Endothelial cell of umbilical vein (primary cell): ENCODE measurements around the gene MCU. TPM values are rescaled to one million over a fixed set of nuclear protein-coding genes. Genes with fewer than 3 reads are reported as not detected.

ENCODE experiments used
- BruUV-seq: library from RNA; stranded (reverse); fragments of 400-500 nt; replicated peaks from 2 replicates; lab custom pipeline; 2021; lab: Mats Ljungman, UMichigan
- CTCF ChIA-PET: fragments of 300-600, 350-600 bp; sonication (Branson Sonifier 250); formaldehyde crosslinking; loops from one replicate; lab custom pipeline; 2021; ENCODE audit warnings: antibody characterized with exemption, inconsistent platforms; lab: Charles Lee
- POLR2A ChIA-PET: fragments of 300-600, 350-600 bp; sonication (Branson Sonifier 250); formaldehyde crosslinking; loops from one replicate; lab custom pipeline; 2021; ENCODE audit warnings: antibody characterized with exemption, inconsistent platforms; lab: Charles Lee
- DNase-seq: peaks from one replicate; pipeline ENCODE4 v3.0.0-alpha.2; 2011; ENCODE audit warnings: low read depth, low spot score
- FAIRE-seq: peaks from 2 replicates; lab custom pipeline; 2011; peaks lifted over from hg19 to GRCh38; lab: Jason Lieb, UNC
- H2AFZ ChIP-seq: 2 replicates; pipeline ENCODE4 v1.6.0; 2012; ENCODE audit warnings: low read depth, low read length, control low read depth, inconsistent platforms
- H3K27ac ChIP-seq: 2 replicates; pipeline ENCODE4 v1.5.1; 2011; ENCODE audit warnings: low read depth, mild to moderate bottlenecking, control low read depth, low read length, moderate library complexity; ENCODE audit not compliant: insufficient read depth
- H3K27me3 ChIP-seq, 2 experiments: 2 replicates each; pipeline versions ENCODE4 v1.6.0 to v1.6.1; 2011; ENCODE audit warnings: low read length in 2 of 2, mixed read lengths in 1 of 2; ENCODE audit not compliant: control insufficient read depth in 2 of 2, insufficient read depth in 2 of 2
- H3K36me3 ChIP-seq, 2 experiments: 2 replicates in 1 of 2; 3 replicates in 1 of 2; pipeline ENCODE4 v1.5.1; 2011; ENCODE audit warnings: low read length in 2 of 2, mild to moderate bottlenecking in 1 of 2, moderate library complexity in 1 of 2; ENCODE audit not compliant: control insufficient read depth in 2 of 2, insufficient read depth in 2 of 2; ENCODE audit errors: extremely low read depth in 1 of 2
- H3K4me1 ChIP-seq: 3 replicates; pipeline ENCODE4 v1.5.1; 2011; ENCODE audit warnings: mild to moderate bottlenecking, low read length; ENCODE audit not compliant: control insufficient read depth, insufficient read depth; ENCODE audit errors: extremely low read depth
- H3K4me2 ChIP-seq: 2 replicates; pipeline ENCODE4 v1.6.1; 2011; ENCODE audit warnings: low read length, control low read depth, mixed read lengths; ENCODE audit not compliant: insufficient read depth
- H3K4me3 ChIP-seq, 3 experiments: fragments of 200-600 bp in 1 of 3; sonication (generic), shearing (Covaris generic) in 1 of 3; replicated peaks in 1 of 3; 2 replicates each; pipeline ENCODE4 v1.5.1; 2011 to 2016; ENCODE audit warnings: control low read depth in 3 of 3, low read length in 3 of 3, mild to moderate bottlenecking in 2 of 3, inconsistent platforms in 1 of 3, low read depth in 1 of 3, moderate library complexity in 1 of 3; ENCODE audit not compliant: insufficient read depth in 1 of 3
- H3K79me2 ChIP-seq: 2 replicates; pipeline ENCODE4 v1.6.0; 2012; ENCODE audit warnings: low read length, inconsistent platforms; ENCODE audit not compliant: control insufficient read depth, insufficient read depth
- H3K9ac ChIP-seq: replicated peaks from 2 replicates; pipeline ENCODE3; 2011; ENCODE audit warnings: low read length, control low read depth; ENCODE audit not compliant: insufficient read depth; ENCODE audit errors: extremely low read depth
- H3K9me1 ChIP-seq: replicated peaks from 3 replicates; pipeline ENCODE4 v1.6.0; 2011; ENCODE audit warnings: mild to moderate bottlenecking, low read length; ENCODE audit not compliant: control insufficient read depth, insufficient read depth; ENCODE audit errors: extremely low read depth
- H3K9me3 ChIP-seq: replicated peaks from 2 replicates; pipeline ENCODE4 v1.5.1; 2012; ENCODE audit warnings: low read length, inconsistent platforms; ENCODE audit not compliant: control insufficient read depth, insufficient read depth
- H4K20me1 ChIP-seq: replicated peaks from 2 replicates; pipeline ENCODE3; 2011; ENCODE audit warnings: mild to moderate bottlenecking, low read length; ENCODE audit not compliant: control insufficient read depth, insufficient read depth; ENCODE audit errors: extremely low read depth
- CTCF ChIP-seq, 2 donors: IDR thresholded peaks; 1 replicate in 1 of 2; 2 replicates in 1 of 2; pipeline ENCODE4 v1.5.1; 2011; ENCODE audit warnings: low read length in 2 of 2, mild to moderate bottlenecking in 2 of 2, moderate library complexity in 2 of 2, control low read depth in 1 of 2, inconsistent platforms in 1 of 2, low read depth in 1 of 2; ENCODE audit not compliant: insufficient read depth in 1 of 2; ENCODE audit errors: extremely low read depth in 1 of 2
- MYC ChIP-seq: IDR thresholded peaks from one replicate; pipeline ENCODE4 v1.6.1; 2011; ENCODE audit warnings: mild to moderate bottlenecking, low read depth, low read length
- POLR2A ChIP-seq: IDR thresholded peaks from 2 replicates; pipeline ENCODE4 v1.6.1; 2012; ENCODE audit warnings: low read depth, mild to moderate bottlenecking, control low read depth, low read length
- dilution Hi-C: fragments of 300-500 bp; cut with MboI; formaldehyde crosslinking; loops from one replicate; pipeline ENCODE4 v1.15.0; 2019; ENCODE audit warnings: low sequenced_read_pairs; ENCODE audit not compliant: extremely low pct_ligation_motif_present
- intact Hi-C: fragments of 100-400 bp; cut with micrococcal nuclease; formaldehyde crosslinking; loops from one replicate; pipeline ENCODE4 v1.10.0; 2022
- polyA plus RNA-seq, 4 experiments: library from polyadenylated mRNA; depleted of rRNA in 3 of 4; stranded (reverse) in 3 of 4; unstranded in 1 of 4; fragments of >200 nt; gene quantifications; 2 replicates each; pipeline versions ENCODE4 v1.2.1 to v1.2.3, GENCODE V29; 2011 to 2012; ENCODE audit warnings: missing spikeins in 1 of 4
- total RNA-seq: library from RNA; stranded (reverse); gene quantifications from 2 replicates; pipeline ENCODE4 v1.2.3, GENCODE V29; 2021

Gene MCU
- total and polyA plus RNA-seq, 2 donors (not counting 3 experiments of a cell fraction or from before 2014, with no cell fraction given): 25.2 to 37.2 TPM

- H3K4me3 ChIP-seq: no peak overlapping the region
- dilution Hi-C loops: no loop called here
- H3K4me2 ChIP-seq: no peak overlapping the region
- no peaks in the 10 kb centered on the region for H3K79me2 ChIP-seq
- peaks cover 5% of the 10 kb centered on the region for H3K4me1 ChIP-seq
- TF ChIP-seq POLR2A: no peak
- peak; percentile 40 to 46 for TF ChIP-seq CTCF (IDR thresholded peaks at IDR 0.05; ENCODE audit: extremely low read depth in 1 of 2, insufficient read depth in 1 of 2, low read depth in 1 of 2, low read length in 2 of 2)
- H3K9me3 ChIP-seq: no peaks in the 10 kb centered on the region
- H3K9ac ChIP-seq: no peak overlapping the region
- no peaks in the 10 kb centered on the region for H3K9me1 ChIP-seq
- H3K27ac ChIP-seq: no peak overlapping the region
- ChIA-PET CTCF (interaction anchor here (0.6 to 3.9 kb wide), 66 partner anchors 9 to 490 kb away, joined by 3 to 133 read pairs (median 4); partner anchors contain the start of genes MCU and MICU1), POLR2A (interaction anchor here (0.9 kb wide), 1 partner anchor 142 kb away, joined by 4 read pairs; no protein-coding TSS in a partner anchor)
- peak; percentile 49 for FAIRE-seq
- DNase-seq: peak; percentile 80
- intact Hi-C loops: loop anchor here (1.0 to 10.0 kb wide), 5 partner anchors 110 to 470 kb away; partner anchors contain the start of gene MICU1
- no peaks in the 10 kb centered on the region for H3K27me3 ChIP-seq
- H3K36me3 ChIP-seq: peaks cover 0 to 2% of the 10 kb centered on the region in 2 experiments
- H2AFZ ChIP-seq: no peak overlapping the region
- H4K20me1 ChIP-seq: no peaks in the 10 kb centered on the region
- BruUV-seq: no TSS peak
Observed at GRCh38 chr10:72834183-72834825, 142.4 kb downstream of the MCU start.

GRCh38 chr10:72840319-72840718 is 148.4 kb downstream of the MCU start:
- dilution Hi-C loops (no loop called here), intact Hi-C loops (no loop called here)
- H3K9me3 ChIP-seq: no peaks in the 10 kb centered on the region
- DNase-seq (no peak), FAIRE-seq (no peak)
- H4K20me1 ChIP-seq: no peaks in the 10 kb centered on the region
- no peak overlapping the region for H3K4me3 ChIP-seq
- TF ChIP-seq MYC: no peak
- H3K4me1 ChIP-seq: no peaks in the 10 kb centered on the region
- no peak overlapping the region for H3K27ac ChIP-seq
- H3K9ac ChIP-seq: no peak overlapping the region
- CTCF ChIA-PET: no interaction called here
- H3K79me2 ChIP-seq: no peaks in the 10 kb centered on the region
- no peaks in the 10 kb centered on the region for H3K9me1 ChIP-seq
- no peaks in the 10 kb centered on the region for H3K36me3 ChIP-seq
- H3K4me2 ChIP-seq: no peak overlapping the region
- POLR2A ChIA-PET: no interaction called here
- no peak overlapping the region for H2AFZ ChIP-seq
- H3K27me3 ChIP-seq: no peaks in the 10 kb centered on the region
- BruUV-seq: no TSS peak
